Gastroesophageal sphincter (tissue), 4 donors: ENCODE results near the gene RPUSD3. TPM values are rescaled to one million over a fixed set of nuclear protein-coding genes. Genes with fewer than 3 reads are reported as not detected.

Experiments used
- ATAC-seq: fragments of 150-250 bp; one replicate; pipeline ENCODE4 v1.9.1; 2016; ENCODE audit warnings: mild to moderate bottlenecking, moderate library complexity
- H3K27ac ChIP-seq, 4 donors: fragments of 200-600 bp; sonication (generic) in 3 of 4; 1 replicate in 3 of 4; 2 replicates in 1 of 4; pipeline ENCODE4 v1.5.1; 2016 to 2019
- H3K27me3 ChIP-seq: fragments of 200-600 bp; sonication (generic); one replicate; pipeline ENCODE4 v1.5.1; 2019
- H3K36me3 ChIP-seq, 2 donors: fragments of 200-600 bp; sonication (generic); one replicate each; pipeline ENCODE4 v1.5.1; 2019; ENCODE audit warnings: control low read depth in 1 of 2
- H3K4me1 ChIP-seq, 3 donors: fragments of 200-600 bp; sonication (generic); 1 replicate in 2 of 3; 2 replicates in 1 of 3; pipeline ENCODE4 v1.5.1; 2016 to 2019; ENCODE audit warnings: control low read depth in 2 of 3
- H3K4me3 ChIP-seq, 2 donors: fragments of 200-600 bp; sonication (generic); one replicate each; pipeline ENCODE4 v1.5.1; 2019; ENCODE audit warnings: mild to moderate bottlenecking in 1 of 2, moderate library complexity in 1 of 2
- H3K9me3 ChIP-seq, 3 donors: fragments of 200-600 bp; sonication (generic); one replicate each; pipeline ENCODE4 v1.5.1; 2017 to 2019; ENCODE audit warnings: control low read depth in 2 of 3
- EP300 ChIP-seq: sonication (generic); formaldehyde crosslinking; IDR thresholded peaks from one replicate; pipeline ENCODE4 v1.6.1; 2017; ENCODE audit warnings: antibody characterized with exemption, mild to moderate bottlenecking
- POLR2A ChIP-seq, 2 donors: fragments of 450-650 bp; IDR thresholded peaks; one replicate each; pipeline ENCODE4 v1.6.1; 2017; ENCODE audit warnings: antibody characterized with exemption in 2 of 2, mild to moderate bottlenecking in 2 of 2, moderate library complexity in 1 of 2
- POLR2AphosphoS5 ChIP-seq: sonication (generic); formaldehyde crosslinking; IDR thresholded peaks from one replicate; pipeline ENCODE4 v1.6.1; 2017; ENCODE audit warnings: antibody characterized with exemption
- WGBS, 2 donors: methylation state at CpG; one replicate each; pipeline ENCODE4 v1.1.5; 2018; ENCODE audit warnings: low coverage in 1 of 2; 5-methylcytosine and 5-hydroxymethylcytosine counted together
- total RNA-seq, 4 donors: library from RNA; depleted of rRNA; stranded (reverse); fragments of >200 nt; gene quantifications; one replicate each; pipeline ENCODE4 v1.1.0, GENCODE V29; 2016
- TF ChIP-seq, protein P1 (sequence below), 4 experiments: fragments of 200-600 bp in 2 of 4; fragments of 450-650 bp in 2 of 4; sonication (generic) in 1 of 4; IDR thresholded peaks; one replicate each; pipeline ENCODE4 v1.5.1; 2017 to 2019; ENCODE audit warnings: antibody characterized with exemption in 4 of 4, mild to moderate bottlenecking in 2 of 4, moderate library complexity in 2 of 4

Gene RPUSD3
- total RNA-seq, 4 donors from 2014 or later = 23.7 to 43.1 (median 32.6) TPM

DNA sequence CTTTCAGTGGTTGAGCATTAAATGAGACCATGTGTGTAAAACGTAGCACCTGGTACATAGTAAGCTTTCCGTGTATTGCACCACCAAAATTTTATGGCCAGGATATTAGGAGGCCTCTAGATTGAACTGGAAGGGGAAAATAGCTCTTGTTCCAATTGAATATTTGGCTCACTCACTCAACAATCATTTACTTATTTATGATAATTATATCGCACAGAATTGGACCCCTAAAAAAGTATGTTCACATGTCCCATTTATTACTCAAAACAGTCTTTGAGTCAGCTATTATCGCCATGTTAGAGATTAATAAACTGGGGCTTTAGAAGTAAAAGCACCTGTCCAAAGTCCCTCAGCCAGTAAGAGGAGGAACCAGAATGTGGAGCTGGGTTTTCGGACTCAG lies 38.8 kb downstream of the RPUSD3 start:
- Histone ChIP-seq H3K27ac (no peak overlapping the region), H3K9me3 (no peaks in the 10 kb centered on the region), H3K27me3 (no peaks in the 10 kb centered on the region), H3K4me1 (peaks cover 0 to 13% (median 0%) of the 10 kb centered on the region in 3 donors), H3K36me3 (peaks cover 11 to 72% of the 10 kb centered on the region in 2 donors), H3K4me3 (no peak overlapping the region)
- no peak for ATAC-seq
- 65 to 86% methylated on average over 3 to 5 of the region's 5 CpGs for WGBS, 2 donors
- TF ChIP-seq POLR2A (IDR thresholded peaks at IDR 0.05) (no peak), EP300 (no peak), POLR2AphosphoS5 (no peak)
- TF ChIP-seq, protein P1, sequence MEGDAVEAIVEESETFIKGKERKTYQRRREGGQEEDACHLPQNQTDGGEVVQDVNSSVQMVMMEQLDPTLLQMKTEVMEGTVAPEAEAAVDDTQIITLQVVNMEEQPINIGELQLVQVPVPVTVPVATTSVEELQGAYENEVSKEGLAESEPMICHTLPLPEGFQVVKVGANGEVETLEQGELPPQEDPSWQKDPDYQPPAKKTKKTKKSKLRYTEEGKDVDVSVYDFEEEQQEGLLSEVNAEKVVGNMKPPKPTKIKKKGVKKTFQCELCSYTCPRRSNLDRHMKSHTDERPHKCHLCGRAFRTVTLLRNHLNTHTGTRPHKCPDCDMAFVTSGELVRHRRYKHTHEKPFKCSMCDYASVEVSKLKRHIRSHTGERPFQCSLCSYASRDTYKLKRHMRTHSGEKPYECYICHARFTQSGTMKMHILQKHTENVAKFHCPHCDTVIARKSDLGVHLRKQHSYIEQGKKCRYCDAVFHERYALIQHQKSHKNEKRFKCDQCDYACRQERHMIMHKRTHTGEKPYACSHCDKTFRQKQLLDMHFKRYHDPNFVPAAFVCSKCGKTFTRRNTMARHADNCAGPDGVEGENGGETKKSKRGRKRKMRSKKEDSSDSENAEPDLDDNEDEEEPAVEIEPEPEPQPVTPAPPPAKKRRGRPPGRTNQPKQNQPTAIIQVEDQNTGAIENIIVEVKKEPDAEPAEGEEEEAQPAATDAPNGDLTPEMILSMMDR (IDR thresholded peaks at IDR 0.05) = no peak

DNA sequence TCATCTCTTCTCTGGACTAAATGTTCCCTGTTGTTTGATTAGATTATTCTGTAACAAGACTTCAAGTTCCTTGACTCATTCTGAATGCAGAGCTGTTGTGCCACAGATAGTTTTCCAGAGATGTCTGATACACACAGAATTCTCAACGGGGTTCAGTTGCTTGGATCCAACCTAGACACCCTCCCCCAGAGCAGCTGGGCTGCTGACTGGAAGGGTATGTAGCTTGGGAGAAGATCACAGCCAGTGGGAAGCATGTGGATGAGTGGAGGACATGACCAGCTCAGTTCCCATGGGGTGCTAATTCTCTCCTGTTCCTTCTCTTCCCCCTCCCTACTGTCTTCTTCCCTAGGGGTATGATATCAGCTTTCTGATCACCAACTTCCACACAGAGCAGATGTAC lies 40.3 kb downstream of the RPUSD3 start:
- Histone ChIP-seq H3K4me3 (no peak overlapping the region), H3K27me3 (no peaks in the 10 kb centered on the region), H3K4me1 (peaks cover 0 to under 1% (median 0%) of the 10 kb centered on the region in 3 donors), H3K36me3 (peaks cover 11 to 87% of the 10 kb centered on the region in 2 donors), H3K27ac (peak overlapping the region in 2 of 4 donors; percentile 2 to 17), H3K9me3 (no peaks in the 10 kb centered on the region)
- WGBS, 2 donors = 88% methylated on average over 1 of the region's 1 CpG; no CpG with 5 or more reads in 1 of the 2 donors
- no peak for ATAC-seq
- TF ChIP-seq POLR2A (IDR thresholded peaks at IDR 0.05) (no peak), POLR2AphosphoS5 (no peak), EP300 (no peak)
- TF ChIP-seq, protein P1 (IDR thresholded peaks at IDR 0.05) = no peak

DNA sequence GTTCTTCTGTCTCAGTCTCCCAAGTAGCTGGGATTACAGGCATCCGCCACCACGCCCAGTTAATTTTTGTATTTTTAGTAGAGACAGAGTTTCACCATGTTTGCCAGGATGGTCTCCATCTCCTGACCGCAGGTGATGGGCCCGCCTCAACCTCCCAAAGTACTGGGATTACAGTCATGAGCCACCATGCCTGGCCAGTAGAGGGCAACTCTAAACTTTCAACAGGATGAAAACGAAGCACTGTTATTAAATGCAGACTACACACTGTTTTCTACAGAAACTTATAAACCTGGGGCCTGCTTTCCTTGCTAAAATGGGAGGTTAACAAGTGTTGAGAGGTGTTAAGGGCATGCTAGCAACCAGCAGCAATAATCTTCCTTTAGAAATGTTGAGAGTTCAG lies 43.3 kb downstream of the RPUSD3 start:
- Histone ChIP-seq H3K9me3 (no peaks in the 10 kb centered on the region), H3K27me3 (no peaks in the 10 kb centered on the region), H3K27ac (no peak overlapping the region), H3K36me3 (peaks cover 11 to 93% of the 10 kb centered on the region in 2 donors), H3K4me3 (no peak overlapping the region), H3K4me1 (peaks cover 0 to 20% (median 0%) of the 10 kb centered on the region in 3 donors)
- TF ChIP-seq EP300 = no peak
- no peak for TF ChIP-seq POLR2A (IDR thresholded peaks at IDR 0.05)
- TF ChIP-seq, protein P1 (IDR thresholded peaks at IDR 0.05) = peak in 1 of 4 experiments; percentile 6
- WGBS, 2 donors = 25 to 65% methylated on average over 1 to 4 of the region's 5 CpGs
- ATAC-seq = no peak

DNA sequence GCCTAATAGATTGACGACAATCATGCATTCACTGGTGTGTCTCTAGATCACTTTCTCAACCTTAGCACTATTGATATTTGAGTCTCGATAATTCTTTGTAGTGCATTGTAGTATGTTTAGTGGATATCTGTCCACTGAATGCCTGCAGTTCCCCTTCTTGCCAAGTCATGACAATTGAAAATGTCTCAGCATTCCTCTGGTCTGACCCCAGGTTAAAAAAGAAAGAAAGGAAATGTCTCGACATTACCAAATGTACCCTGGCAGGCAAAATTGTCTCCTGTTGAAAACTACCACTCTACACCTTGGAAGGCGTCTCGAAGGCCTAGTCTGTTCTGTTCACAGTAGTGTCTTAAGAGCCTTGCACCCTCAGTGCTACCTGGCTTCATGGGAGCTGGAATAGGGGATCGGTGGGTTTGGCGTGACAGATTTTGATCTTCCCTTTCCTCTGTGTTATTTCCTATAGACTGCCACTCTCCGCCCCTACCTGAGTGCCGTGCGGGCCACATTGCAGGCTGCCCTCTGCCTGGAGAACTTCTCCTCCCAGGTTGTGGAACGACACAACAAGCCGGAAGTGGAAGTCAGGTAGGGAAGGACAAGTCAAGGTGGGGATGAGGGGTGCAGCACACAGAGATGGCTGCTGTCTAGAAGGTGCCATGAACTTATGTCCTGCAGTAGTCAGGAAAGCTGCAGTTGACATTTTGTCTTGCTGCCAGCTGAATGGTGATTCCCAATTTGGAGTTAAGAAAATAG lies 46.4 kb downstream of the RPUSD3 start:
- no peak overlapping the region for H3K27ac ChIP-seq
- TF ChIP-seq EP300 (no peak), POLR2AphosphoS5 (no peak), POLR2A (IDR thresholded peaks at IDR 0.05) (no peak)
- TF ChIP-seq, protein P1 (IDR thresholded peaks at IDR 0.05) = no peak
- H3K27me3 ChIP-seq = no peaks in the 10 kb centered on the region
- H3K36me3 ChIP-seq = peaks cover 4 to 75% of the 10 kb centered on the region in 2 donors
- no peak for ATAC-seq
- 87 to 94% methylated on average over 5 to 7 of the region's 12 CpGs for WGBS, 2 donors
- no peak overlapping the region for H3K4me3 ChIP-seq
- peaks cover 0 to 41% (median 11%) of the 10 kb centered on the region in 3 donors for H3K4me1 ChIP-seq
- H3K9me3 ChIP-seq = no peaks in the 10 kb centered on the region

DNA sequence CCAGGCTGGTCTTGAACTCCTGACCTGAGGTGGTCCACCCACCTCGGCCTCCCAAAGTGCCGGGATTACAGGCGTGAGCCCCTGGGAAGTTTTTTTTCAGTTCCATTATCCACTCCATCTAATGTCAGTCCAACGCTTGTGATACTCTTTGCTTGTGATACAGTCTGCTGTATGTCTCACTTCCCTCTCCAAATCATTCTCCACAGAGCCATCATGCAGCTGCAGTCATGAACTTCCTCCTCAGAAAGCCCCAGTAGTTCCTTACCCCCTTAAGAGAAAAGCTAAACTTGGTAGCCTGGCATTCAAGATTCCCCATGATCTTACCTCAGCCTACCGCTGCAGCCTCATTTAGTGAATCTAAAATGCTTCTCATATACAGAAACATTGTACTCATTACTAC lies 48.6 kb downstream of the RPUSD3 start:
- TF ChIP-seq, protein P1 (IDR thresholded peaks at IDR 0.05) = no peak
- TF ChIP-seq POLR2A (IDR thresholded peaks at IDR 0.05) = no peak
- no peak for TF ChIP-seq POLR2AphosphoS5
- TF ChIP-seq EP300 = no peak
- Histone ChIP-seq H3K27me3 (no peaks in the 10 kb centered on the region), H3K27ac (no peak overlapping the region), H3K9me3 (no peaks in the 10 kb centered on the region), H3K4me1 (peaks cover 0 to 60% (median 18%) of the 10 kb centered on the region in 3 donors), H3K36me3 (peaks cover 0 to 59% of the 10 kb centered on the region in 2 donors), H3K4me3 (no peak overlapping the region)
- 70 to 83% methylated on average over 1 to 2 of the region's 5 CpGs for WGBS, 2 donors
- no peak for ATAC-seq
